ENCODE data around the gene DCBLD2.

The DCBLD2 gene

DNA sequence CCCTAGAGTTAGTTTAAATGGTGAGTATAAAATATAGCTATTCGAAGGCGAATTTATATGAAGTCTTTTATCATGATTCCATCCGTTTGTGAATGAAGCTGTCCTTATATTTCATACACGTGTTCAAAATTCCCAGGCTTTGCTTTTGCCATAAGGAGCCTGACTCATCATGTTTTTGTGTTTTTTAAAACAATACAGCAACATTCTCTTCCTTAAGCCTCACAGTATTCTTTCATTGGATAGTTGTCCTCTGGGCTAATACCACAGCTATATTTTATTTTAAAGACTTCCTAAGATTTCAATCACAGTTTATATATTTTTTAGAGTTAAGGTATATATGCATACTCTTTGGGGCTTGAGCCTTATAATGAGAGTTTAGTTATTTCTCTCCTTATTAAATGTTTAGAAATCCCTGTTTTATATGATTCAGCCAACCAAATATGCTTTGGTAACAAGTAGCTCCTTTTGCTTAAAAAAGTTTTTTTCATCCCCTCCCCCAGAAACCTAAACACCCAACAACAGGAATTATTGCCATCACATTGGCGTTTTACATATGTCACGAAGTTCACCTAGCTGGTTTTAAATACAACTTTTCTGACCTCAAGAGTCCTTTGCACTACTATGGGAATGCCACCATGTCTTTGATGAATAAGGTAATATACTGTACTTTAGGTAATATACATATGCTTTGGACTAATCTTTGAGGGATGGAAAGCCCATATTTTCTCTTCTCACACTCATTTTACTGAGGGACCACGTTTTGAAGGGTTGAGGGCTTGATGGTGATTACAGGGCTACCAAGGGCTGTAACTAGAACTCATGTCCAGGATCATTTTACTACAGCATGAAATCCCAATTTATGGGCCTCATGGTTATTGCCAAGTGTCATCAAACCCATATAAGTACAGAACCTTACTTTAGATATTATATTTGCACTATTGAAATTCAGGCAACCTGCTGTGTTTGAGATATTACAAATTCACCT, 109.9 kb downstream of the DCBLD2 start:
- DNase-seq (ENCODE audit: low spot score) = no peak

DNA sequence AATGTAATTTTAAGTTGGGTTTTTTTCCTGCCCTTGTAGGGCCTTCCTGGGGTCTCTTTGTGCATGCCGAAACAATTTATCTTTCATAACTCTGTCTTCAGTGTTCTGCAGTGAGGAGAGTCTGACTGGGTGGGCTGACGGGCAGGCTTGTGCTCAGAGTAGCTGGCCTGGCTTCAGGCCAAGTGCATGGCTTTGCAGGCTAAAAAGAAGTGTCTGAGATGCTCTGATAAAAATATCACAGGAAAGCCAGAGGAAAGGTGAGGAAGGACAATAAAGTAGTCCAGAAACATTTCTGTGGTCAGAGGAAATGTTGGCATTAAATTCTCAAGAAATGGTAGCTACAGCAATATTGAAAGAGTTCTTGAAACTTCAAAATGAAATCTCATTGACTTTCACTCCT, 112.8 kb downstream of the DCBLD2 start:
- no peak for DNase-seq (ENCODE audit: low spot score)

DNA sequence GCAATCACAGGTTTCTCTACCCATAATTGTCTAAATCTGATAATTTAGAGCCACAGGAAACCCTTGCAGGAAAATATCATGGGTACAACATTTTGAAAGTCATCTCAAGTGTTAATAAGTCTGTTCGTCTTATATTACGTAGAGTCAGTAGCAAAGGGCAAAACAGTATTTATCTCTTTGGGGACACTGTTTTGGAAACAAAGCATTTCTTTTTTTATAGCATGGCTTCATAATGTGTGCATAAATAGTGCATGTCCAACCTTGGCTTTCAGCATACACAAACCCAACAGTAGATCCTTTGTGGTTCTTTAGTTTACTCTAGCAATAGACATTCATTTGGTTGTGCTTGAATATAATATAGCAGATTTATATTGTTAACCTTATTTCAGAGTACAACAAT, 114.3 kb downstream of the DCBLD2 start:
- no peak for DNase-seq (ENCODE audit: low spot score)

DNA sequence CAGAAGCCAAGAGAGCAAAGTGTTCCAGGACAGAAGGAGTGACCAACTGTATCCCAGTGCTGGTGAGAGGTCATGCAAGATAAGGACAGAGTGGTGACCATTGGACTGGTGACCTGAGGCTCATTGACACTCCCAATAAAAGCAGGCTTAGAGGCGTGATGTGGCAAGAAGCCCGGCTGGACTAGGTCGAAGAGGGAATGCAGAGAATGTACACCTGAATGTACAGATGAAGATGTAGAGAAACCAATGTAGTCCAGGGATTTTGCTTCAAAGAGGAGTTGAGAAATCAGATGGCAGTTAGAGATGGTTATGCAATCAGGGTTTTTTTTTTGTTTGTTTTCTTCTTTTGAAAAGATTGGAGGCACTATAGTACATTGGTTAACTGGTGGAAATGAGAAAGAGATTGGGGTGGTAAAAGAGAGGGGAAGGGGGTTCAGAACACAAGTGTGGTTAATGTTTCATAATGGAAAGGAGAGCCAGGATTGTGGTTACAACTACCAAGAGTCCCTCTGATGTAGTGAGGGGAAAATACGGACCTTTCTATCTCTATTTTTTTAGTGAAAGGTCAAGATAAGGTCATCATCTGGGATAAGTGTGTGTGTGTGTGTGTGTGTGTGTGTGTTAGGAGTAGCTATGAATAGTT, 115.0 kb downstream of the DCBLD2 start:
- no peak for DNase-seq (ENCODE audit: low spot score)

DNA sequence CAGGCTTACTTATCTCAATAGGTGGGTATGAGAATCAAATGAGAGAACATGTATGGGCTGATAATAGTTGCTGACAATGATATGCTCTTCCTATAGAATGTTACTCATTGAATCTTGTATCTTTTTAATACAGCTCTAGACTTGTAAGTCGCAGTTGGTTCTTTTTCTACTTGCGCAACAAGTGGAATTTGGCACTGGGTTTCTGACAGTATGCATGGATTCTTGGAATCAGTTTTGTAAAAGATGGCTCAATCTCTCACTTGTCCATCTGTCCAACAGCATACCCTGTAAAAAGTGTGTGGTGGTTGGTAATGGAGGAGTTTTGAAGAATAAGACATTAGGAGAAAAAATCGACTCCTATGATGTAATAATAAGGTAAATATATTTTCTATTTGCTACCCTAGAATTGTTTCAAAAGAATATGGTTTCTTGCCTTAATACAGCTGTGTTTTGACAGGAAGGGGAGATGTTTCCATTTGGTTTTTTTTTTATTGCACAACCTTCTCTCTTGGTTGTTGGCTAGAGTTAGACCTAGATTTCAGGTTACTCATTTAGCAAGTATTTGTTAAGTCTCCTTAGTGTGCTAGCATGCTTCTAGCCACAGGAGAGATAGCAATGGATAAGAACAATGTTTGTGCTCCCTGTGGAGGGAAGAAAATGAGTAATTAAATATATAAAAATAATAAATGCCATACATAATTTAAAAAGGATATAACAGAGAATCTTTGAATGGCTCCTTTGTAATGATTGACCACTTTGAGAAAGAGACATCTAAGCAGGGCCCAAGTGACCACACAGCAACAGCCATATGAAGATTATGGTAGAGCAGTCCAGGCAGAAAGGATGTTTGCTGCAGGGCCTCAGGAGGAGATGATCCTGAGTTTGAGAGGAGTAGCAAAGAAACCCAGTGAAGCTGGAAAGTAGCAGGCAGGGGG, 116.6 kb downstream of the DCBLD2 start:
- no peak for DNase-seq (ENCODE audit: low spot score)

DNA sequence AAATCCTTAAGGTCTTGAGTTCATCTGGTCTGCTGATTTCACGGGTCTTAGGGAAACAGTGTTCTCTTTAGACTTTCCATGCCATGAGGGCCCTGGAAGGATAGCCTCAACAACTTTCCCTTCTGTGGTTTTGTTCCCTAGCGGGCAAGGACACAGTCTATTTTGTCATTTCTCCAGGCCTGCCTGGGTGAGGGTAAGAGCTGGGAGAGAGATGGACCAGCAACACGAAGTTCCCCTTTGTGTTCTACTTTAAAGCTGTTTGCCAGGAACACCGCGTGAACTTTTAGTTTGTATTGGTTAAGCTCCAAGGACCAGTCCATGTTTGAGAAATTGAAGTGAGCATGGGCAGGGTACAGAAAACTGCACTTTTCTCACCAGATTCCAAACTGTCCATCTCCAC, 117.5 kb downstream of the DCBLD2 start:
- DNase-seq (ENCODE audit: low spot score) = no peak

DNA sequence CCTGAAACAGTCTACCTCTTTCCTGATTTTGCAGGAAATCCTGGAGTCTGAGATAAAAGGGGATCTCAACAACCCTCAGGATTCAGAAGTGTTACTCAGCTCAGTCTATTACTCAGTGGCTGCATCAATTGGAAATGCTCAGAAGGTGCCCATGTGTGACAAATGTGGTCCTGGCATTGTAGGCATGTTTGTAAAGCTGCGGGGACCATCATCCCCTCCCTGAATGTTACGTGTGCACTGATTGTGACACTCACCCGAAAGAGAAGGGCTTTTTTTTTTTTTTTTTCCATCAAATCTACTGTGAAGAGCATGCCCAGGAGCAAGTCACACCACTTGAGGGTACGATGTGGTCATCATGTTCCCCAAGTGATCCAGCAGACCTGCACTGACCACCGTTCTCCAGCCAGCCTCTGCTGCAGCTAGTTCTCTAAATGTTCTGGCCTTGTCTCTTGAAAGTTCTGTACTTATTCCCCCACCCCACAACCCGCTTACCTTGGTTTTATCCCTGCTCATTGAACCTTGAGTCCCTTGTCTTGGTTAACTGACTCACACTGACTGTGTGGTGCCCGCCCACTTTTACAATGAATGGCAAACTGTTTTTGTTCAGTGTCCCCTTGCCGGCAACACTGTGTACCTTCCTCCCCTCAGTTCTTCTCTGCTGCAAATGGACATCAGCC, 118.5 kb downstream of the DCBLD2 start:
- no peak for DNase-seq (ENCODE audit: low spot score)

DNA sequence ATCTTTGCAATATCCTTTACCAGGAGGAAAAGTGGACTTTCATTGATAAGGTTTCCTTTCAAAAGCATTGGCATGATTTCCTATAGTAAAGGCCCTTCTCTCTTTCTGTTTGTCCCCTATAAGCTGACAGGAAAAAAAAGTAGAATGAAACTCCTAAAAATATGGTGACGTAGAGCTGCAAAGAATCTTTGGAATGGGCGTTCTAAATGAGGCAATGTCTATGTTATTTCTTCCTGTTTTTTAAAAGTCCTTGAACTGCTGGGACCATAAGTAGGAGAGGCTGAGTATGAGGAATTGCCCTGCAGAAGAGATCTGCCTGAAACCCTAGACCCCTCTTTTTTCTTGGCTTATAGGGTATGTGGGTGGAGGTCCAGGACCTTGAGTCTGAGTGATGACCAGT, 121.2 kb downstream of the DCBLD2 start:
- DNase-seq (ENCODE audit: low spot score) = no peak

DNA sequence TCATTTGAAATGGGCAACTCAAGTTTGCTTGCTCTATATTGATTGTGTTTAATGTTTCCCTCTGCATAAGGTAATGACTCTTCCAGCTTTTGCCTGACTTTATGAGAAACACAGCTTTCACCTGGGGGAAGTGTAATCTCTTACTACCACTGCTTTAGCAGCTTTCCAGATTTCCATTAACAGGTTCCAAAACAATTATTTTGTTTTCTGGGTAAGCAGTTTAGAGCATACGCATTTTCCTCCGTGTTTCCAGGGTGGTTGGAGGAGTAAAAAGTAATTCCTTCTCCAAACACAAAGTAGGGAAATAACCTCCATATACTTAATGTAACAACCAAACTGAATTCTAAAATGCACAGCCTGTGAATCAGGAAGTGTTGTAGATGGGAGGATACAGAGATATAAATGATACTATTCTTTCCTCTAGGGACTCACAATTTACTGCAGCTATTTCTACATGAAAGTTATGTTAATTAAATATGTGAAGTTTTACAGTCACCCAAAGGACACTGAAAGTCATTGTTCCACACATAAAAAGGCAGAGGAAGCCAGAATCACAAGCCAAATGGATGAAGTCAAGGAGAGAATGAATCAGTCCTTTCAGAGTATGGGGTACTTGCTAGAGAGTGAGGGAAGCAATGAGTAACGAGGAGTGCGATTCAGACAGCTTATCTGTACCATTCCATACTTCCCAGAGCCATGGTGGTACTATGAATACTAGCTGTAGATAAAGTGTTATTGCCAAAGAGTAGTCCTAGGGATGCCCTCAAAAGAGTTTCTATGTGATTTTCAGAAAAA, 121.8 kb downstream of the DCBLD2 start:
- no peak for DNase-seq (ENCODE audit: low spot score)

DNA sequence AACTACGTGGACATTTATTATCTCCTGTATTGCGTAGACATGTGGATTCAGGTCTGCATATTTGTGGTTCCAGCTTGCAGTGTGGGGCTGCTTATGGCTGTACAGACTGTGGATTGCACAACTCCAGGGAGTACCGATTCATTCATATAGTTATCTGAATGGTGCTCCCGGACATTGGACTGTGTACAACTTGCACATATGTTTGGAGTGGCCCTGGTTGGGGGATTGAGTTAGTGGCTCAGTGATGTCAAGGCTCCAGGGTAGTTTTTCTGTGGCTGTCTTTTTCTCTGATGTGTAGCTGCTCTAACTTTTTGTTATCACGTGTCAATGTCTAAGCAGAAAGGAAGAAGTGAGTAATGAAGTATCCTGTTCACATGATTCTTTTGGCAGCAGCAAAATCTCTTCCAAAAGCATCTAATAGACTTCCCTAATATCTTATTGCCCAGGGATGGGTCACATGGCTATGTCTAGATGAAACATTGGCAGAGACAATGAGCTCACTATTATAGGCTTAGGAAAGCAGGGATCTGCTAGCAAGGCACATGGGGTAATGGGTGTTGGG, 122.6 kb downstream of the DCBLD2 start:
- no peak for DNase-seq (ENCODE audit: low spot score)

DNA sequence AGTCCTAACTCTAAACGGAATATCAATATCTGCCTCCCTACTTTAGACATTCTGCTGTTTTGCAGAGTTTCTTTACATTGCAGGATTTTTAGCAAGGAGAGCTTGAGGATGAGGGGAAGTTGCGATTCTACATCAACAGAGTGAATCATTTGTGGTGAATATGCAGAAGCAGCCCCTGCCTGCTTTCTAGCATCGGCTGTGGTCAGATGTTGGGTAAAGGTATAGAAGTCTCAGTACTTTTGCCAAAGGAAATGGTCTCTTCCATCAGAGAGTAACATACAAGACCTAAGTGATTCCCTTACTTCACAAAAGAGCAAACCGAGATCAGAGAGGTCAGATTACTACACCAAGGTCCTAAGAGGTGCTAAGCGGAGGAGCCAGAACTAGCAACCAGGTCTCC, 123.1 kb downstream of the DCBLD2 start:
- no peak for DNase-seq (ENCODE audit: low spot score)

DNA sequence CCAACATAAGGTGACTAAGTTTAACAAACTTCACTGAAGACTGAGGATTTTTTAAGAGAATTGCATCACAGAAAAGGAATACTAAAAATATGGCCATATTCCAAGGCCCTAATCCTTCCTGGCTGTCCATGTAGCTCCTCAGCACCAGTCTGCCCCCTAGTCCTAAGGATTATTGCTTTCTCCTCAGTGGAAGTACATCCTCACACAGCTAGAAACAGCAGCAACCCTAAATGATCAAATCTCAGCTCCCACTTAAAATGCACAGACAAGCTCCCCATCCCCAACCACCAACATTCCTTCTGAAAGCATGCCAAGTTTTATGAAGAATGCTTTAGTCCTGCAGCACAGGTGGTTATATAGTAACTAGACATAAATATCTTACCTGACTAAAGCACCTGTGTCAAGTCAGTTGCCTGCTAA, 123.7 kb downstream of the DCBLD2 start:
- no peak for DNase-seq (ENCODE audit: low spot score)

DNA sequence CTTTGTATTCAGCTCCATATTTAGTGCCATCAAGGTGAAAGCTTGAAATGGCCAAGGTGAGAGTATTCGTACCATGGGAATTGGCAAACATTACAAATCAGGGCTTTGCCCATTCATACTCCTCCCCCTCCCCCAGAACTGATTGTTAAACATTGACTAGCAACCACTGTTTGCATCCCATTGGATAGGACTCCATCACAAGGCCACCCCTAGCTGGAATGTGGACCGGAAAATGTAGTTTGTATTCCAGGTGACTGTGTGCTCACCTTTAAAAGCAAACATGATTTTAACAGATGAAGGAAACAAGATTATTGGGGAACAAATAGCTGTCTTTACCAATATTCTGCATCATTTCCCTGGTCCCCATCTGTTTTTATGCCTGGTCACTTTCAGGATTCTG, 124.2 kb downstream of the DCBLD2 start:
- no peak for DNase-seq (ENCODE audit: low spot score)

DNA sequence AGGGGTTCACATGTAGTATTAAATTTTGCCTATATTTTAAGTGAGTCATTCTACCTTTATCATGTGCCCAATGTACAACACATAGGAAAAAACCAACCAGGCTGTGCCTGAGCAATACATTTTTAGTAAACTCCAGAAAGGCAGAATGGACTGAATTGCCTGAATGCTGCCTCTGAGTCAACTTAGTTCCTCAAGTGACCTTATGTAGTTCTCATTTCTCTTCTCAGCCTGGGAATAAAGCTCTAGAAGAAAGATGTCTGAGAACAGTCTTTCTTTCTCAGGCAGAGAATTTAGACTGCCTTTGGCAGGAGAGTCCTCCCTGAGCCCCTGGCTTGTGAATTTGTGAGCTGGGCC, 125.4 kb downstream of the DCBLD2 start:
- DNase-seq (ENCODE audit: low spot score) = no peak

DNA sequence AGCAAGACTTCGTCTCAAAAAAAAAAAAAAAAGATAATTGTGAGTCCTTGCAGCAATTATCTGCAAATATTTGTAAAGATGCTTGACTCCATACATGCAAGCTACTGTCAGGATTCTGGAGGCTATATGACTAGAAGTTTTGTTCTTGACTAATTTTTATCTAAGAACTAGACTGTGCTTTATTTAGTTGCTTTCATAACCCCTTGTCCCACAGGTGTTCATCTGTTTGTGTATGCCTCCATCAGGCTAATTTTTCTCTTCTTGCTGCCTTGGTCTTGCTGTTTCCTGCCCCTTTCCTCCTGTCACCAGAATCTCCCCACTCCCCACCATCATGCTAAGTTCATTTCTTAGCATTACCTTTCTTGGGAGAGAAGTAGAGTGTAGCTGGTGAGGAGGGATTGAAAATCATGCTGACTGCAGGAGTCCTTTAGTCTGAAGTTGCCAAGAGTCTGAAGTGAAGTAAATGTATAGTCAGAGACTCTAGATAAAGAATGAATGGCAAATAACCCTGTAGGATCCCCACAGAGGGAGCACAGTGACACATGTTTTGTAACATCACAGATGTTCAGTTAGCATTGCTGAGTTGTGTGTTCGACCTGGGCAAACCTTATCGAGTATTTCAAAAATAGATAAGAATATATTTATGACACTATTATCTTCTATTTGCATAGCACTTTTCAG, 125.9 kb downstream of the DCBLD2 start:
- no peak for DNase-seq (ENCODE audit: low spot score)

DNA sequence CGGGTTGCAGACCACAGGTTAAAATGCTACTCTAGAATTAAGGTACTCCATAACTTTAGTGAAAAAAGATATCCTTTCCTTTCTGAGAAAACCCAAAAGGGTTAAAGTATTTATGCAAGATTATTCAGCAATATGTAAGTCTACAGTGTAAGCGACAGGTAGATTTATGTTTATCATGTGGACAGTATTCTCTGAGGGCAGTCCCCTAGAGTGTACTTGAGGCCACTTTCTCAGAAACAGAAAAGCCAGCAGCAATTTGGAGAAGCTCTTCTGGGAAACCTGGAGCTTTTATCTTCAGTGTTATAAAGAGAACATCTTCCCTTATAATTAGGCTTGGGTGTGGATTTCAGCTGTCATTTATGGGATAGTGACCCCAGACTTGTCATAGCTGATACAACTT, 129.5 kb downstream of the DCBLD2 start:
- DNase-seq (ENCODE audit: low spot score) = no peak

DNA sequence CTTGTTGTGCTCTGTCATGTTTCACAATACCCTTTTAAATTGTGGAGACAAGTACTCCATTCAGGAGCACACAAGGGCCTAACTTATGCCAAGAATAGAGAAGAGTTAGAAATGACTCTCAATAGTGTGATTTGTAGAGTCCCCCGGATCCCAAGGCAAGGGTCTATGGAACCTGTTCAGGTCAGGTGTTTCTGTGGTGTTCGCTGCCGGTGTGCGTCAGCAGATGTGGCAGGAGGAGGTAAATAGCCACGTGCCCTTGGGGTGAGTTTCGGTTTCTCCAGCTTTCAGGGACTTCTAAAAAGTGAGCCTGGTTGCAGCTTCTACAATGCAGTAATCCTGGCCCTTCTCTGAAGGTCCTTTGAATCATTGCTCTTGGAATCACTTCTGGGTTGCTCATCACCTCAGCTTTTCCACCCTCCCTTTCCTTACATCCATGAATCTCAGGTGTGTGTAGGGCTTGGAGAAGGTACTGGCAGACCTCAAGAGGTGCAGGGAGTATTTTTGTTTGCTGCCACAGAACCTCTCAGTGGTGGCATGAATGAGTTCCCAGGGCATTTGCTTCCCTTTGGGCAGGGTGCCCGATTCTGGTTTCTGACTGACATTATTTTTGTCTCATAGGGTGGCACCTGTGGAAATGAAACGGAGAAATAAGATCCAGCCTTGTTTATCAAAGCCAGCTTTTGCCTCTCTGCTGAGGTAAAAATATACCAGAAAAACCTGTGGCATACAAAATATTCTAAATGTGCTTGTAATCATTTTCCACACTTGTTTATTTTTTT, 131.0 kb downstream of the DCBLD2 start:
- DNase-seq (ENCODE audit: low spot score) = no peak

DNA sequence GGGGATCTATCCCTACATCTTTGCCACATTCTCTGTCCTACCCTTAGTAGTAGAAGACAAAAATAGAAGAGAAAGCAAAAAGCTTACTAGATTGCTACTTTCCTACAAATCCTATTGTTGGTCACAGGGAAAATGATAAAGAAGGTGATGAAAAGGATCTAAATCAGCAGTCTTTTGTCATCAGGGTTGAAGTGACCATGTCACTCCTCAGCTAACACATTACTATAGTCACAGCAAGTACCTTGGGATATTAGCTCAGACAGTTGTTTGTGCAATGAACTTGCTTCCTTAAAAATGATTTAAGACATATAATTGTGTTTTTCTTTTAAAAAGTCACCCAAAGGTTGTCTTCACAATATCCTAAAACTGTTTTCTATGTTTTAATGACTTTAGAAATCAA, 132.0 kb downstream of the DCBLD2 start:
- no peak for DNase-seq (ENCODE audit: low spot score)

DNA sequence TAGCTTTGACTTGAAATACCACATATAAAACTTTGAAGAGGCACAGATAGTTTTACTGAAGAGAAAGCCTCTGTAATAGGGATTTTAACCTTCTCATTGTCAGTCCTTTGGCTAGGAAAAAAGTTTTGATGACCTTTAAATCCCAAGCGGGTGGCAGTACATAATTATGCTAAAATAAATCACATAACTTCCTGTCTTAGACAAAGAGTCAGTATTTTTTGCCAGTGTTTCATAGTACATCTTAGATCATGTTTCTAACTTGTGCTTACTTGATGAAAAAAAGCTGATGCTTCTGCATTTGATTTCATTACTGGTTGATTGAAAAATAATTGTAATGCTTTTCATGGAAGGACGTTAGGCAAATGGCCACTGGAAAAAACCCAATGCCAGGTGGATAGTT, 132.5 kb downstream of the DCBLD2 start:
- DNase-seq (ENCODE audit: low spot score) = no peak

All from iPS-NIHi11 (cell line).